ENCODE measurements around the gene SUPT6H. TPM values are rescaled to one million over a fixed set of nuclear protein-coding genes. Genes with fewer than 3 reads are reported as not detected.

SUPT6H gene
- total RNA-seq, 4 donors from 2014 or later: 61.5 to 101 (median 96.0) TPM

- Histone ChIP-seq H3K27ac (no peak overlapping the region), H3K9me3 (no peaks in the 10 kb centered on the region), H3K36me3 (peaks cover 0 to 64% (median 0%) of the 10 kb centered on the region in 3 donors), H3K27me3 (no peaks in the 10 kb centered on the region), H3K4me3 (no peak overlapping the region), H3K4me1 (peaks cover 0 to 29% (median 2%) of the 10 kb centered on the region in 4 donors)
- no peak for DNase-seq
- TF ChIP-seq CTCF (IDR thresholded peaks at IDR 0.05): no peak
- TF ChIP-seq POLR2A (IDR thresholded peaks at IDR 0.05): no peak
Observed at GRCh38 chr17:28702026-28702751, 40.2 kb downstream of the SUPT6H start.

- TF ChIP-seq POLR2A (IDR thresholded peaks at IDR 0.05): no peak
- no peak for TF ChIP-seq CTCF (IDR thresholded peaks at IDR 0.05)
- Histone ChIP-seq H3K9me3 (no peaks in the 10 kb centered on the region), H3K27me3 (no peaks in the 10 kb centered on the region), H3K36me3 (peaks cover 0 to 58% (median 0%) of the 10 kb centered on the region in 3 donors), H3K27ac (no peak overlapping the region), H3K4me1 (peaks cover 0 to 23% (median 2%) of the 10 kb centered on the region in 4 donors), H3K4me3 (no peak overlapping the region)
- no peak for DNase-seq
Observed at GRCh38 chr17:28702752-28703150, 40.7 kb downstream of the SUPT6H start.

GRCh38 chr17:28703552-28704218 is 41.7 kb downstream of the SUPT6H start:
- Histone ChIP-seq H3K4me1 (peaks cover 0 to 19% (median 2%) of the 10 kb centered on the region in 4 donors), H3K36me3 (peaks cover 0 to 49% (median 0%) of the 10 kb centered on the region in 3 donors), H3K27ac (no peak overlapping the region), H3K9me3 (no peaks in the 10 kb centered on the region), H3K27me3 (no peaks in the 10 kb centered on the region), H3K4me3 (no peak overlapping the region)
- no peak for DNase-seq
- no peak for TF ChIP-seq CTCF (IDR thresholded peaks at IDR 0.05)
- TF ChIP-seq POLR2A (IDR thresholded peaks at IDR 0.05): no peak

- DNase-seq: no peak
- Histone ChIP-seq H3K4me1 (peaks cover 0 to 19% (median 2%) of the 10 kb centered on the region in 4 donors), H3K9me3 (no peaks in the 10 kb centered on the region), H3K27me3 (no peaks in the 10 kb centered on the region), H3K4me3 (no peak overlapping the region), H3K27ac (no peak overlapping the region), H3K36me3 (peaks cover 0 to 43% (median 0%) of the 10 kb centered on the region in 3 donors)
- TF ChIP-seq POLR2A (IDR thresholded peaks at IDR 0.05) (no peak), CTCF (IDR thresholded peaks at IDR 0.05) (no peak)
Observed at GRCh38 chr17:28704219-28704858, 42.3 kb downstream of the SUPT6H start.

- no peak overlapping the region for H3K4me3 ChIP-seq
- TF ChIP-seq POLR2A (IDR thresholded peaks at IDR 0.05) (no peak), CTCF (IDR thresholded peaks at IDR 0.05) (no peak)
- peaks cover 0 to 34% (median 0%) of the 10 kb centered on the region in 3 donors for H3K36me3 ChIP-seq
- H3K4me1 ChIP-seq: peaks cover 0 to 20% (median 0%) of the 10 kb centered on the region in 4 donors
- no peak overlapping the region for H3K27ac ChIP-seq
- no peak for DNase-seq
- H3K9me3 ChIP-seq: no peaks in the 10 kb centered on the region
- H3K27me3 ChIP-seq: no peaks in the 10 kb centered on the region
Observed at GRCh38 chr17:28705074-28705659, 43.2 kb downstream of the SUPT6H start.
